Transverse colon (tissue), 4 donors: ENCODE results near the gene LRCOL1. TPM values are rescaled to one million over a fixed set of nuclear protein-coding genes. Genes with fewer than 3 reads are reported as not detected.

Experiments
- DNase-seq: peaks from one replicate; pipeline ENCODE4 v3.0.0-alpha.2; 2019
- H3K27ac ChIP-seq, 4 donors: fragments of 200-600 bp; sonication (generic); 2 replicates each; pipeline ENCODE4 v1.5.1; 2016 to 2018; ENCODE audit warnings: inconsistent platforms in 4 of 4
- H3K27me3 ChIP-seq: fragments of 200-600 bp; sonication (generic); 2 replicates; pipeline ENCODE4 v1.5.1; 2017; ENCODE audit warnings: inconsistent platforms
- H3K36me3 ChIP-seq, 4 donors: fragments of 200-600 bp; sonication (generic); 2 replicates each; pipeline ENCODE4 v1.5.1; 2017 to 2019; ENCODE audit warnings: inconsistent platforms in 4 of 4
- H3K4me1 ChIP-seq, 4 donors: fragments of 200-600 bp; sonication (generic); 2 replicates each; pipeline ENCODE4 v1.5.1; 2017 to 2020; ENCODE audit warnings: inconsistent platforms in 4 of 4
- H3K4me3 ChIP-seq, 4 donors: fragments of 200-600 bp; sonication (generic); 1 replicate in 1 of 4; 2 replicates in 3 of 4; pipeline versions ENCODE4 v1.5.1 to v1.6.1; 2017 to 2019; ENCODE audit warnings: inconsistent platforms in 4 of 4
- H3K9me3 ChIP-seq, 2 donors: fragments of 200-600 bp; sonication (generic); 2 replicates each; pipeline ENCODE4 v1.5.1; 2017 to 2019; ENCODE audit warnings: inconsistent platforms in 2 of 2
- CTCF ChIP-seq, 5 experiments: fragments of 200-600 bp in 3 of 5; fragments of 450-650 bp in 2 of 5; sonication (generic) in 3 of 5; IDR thresholded peaks; 1 replicate in 2 of 5; 2 replicates in 3 of 5; pipeline ENCODE4 v1.5.1; 2016 to 2017; ENCODE audit warnings: antibody characterized with exemption in 5 of 5, inconsistent platforms in 3 of 5, mild to moderate bottlenecking in 2 of 5, moderate library complexity in 1 of 5
- EP300 ChIP-seq: sonication (generic); formaldehyde crosslinking; IDR thresholded peaks from one replicate; pipeline ENCODE4 v1.6.1; 2017; ENCODE audit warnings: antibody characterized with exemption, low read depth
- POLR2A ChIP-seq: fragments of 450-650 bp; IDR thresholded peaks from one replicate; pipeline ENCODE4 v1.6.1; 2016; ENCODE audit warnings: antibody characterized with exemption, mild to moderate bottlenecking, moderate library complexity
- POLR2AphosphoS5 ChIP-seq, 3 donors: sonication (generic); formaldehyde crosslinking; IDR thresholded peaks; one replicate each; pipeline ENCODE4 v1.6.1; 2016; ENCODE audit warnings: antibody characterized with exemption in 3 of 3
- WGBS, 2 donors: methylation state at CpG; one replicate each; pipeline ENCODE4 v1.1.5; 2018; ENCODE audit warnings: low coverage in 1 of 2; 5-methylcytosine and 5-hydroxymethylcytosine counted together
- in situ Hi-C, 4 donors: fragments of 200-750 bp; cut with MboI; loops; one replicate each; pipeline versions ENCODE4 v1.15.0 to v1.15.1; 2017; ENCODE audit warnings: low sequenced_read_pairs in 3 of 4, low pct_ligation_motif_present in 1 of 4, low pct_unique_long_range_greater_than_20kb in 1 of 4
- intact Hi-C: fragments of 100-400 bp; cut with DNase I; formaldehyde crosslinking; loops from one replicate; pipeline ENCODE4 v1.15.1; 2023; ENCODE audit warnings: low total_unique reads
- total RNA-seq, 4 donors: library from RNA; depleted of rRNA; stranded (reverse); fragments of >200 nt; gene quantifications; one replicate each; pipeline ENCODE4 v1.1.0, GENCODE V29; 2016

The LRCOL1 gene
- total RNA-seq, 4 donors from 2014 or later: not detected

GRCh38 chr12:132595183-132595582 is 15.2 kb downstream of the LRCOL1 start:
- no peak for TF ChIP-seq EP300
- TF ChIP-seq CTCF (IDR thresholded peaks at IDR 0.05): no peak
- TF ChIP-seq POLR2AphosphoS5 (IDR thresholded peaks at IDR 0.05): no peak
- TF ChIP-seq POLR2A: no peak
- H3K4me1 ChIP-seq: peaks cover 2 to 17% (median 10%) of the 10 kb centered on the region in 4 donors
- no peak overlapping the region for H3K4me3 ChIP-seq
- no peak for DNase-seq
- peaks cover 14% of the 10 kb centered on the region for H3K27me3 ChIP-seq
- no peak overlapping the region for H3K27ac ChIP-seq
- WGBS, 2 donors: 71 to 73% methylated on average over 6 to 11 of the region's 11 CpGs
- H3K9me3 ChIP-seq: no peaks in the 10 kb centered on the region
- no peaks in the 10 kb centered on the region for H3K36me3 ChIP-seq
- in situ Hi-C loops: no loop called here
- intact Hi-C loops: no loop called here

GRCh38 chr12:132593938-132594358 is 16.4 kb downstream of the LRCOL1 start:
- Histone ChIP-seq H3K27me3 (peaks cover 11% of the 10 kb centered on the region), H3K27ac (peak overlapping the region in 3 of 4 donors; percentile 45 to 60 (median 58)), H3K4me3 (peak overlapping the region in 3 of 4 donors; percentile 11 to 43 (median 23)), H3K4me1 (peaks cover 2 to 13% (median 9%) of the 10 kb centered on the region in 4 donors), H3K36me3 (no peaks in the 10 kb centered on the region), H3K9me3 (no peaks in the 10 kb centered on the region)
- in situ Hi-C loops (no loop called here), intact Hi-C loops (no loop called here)
- TF ChIP-seq POLR2A (peak; percentile 31), CTCF (IDR thresholded peaks at IDR 0.05) (no peak), POLR2AphosphoS5 (IDR thresholded peaks at IDR 0.05) (no peak), EP300 (no peak)
- DNase-seq: peak; percentile 95
- WGBS, 2 donors: 7 to 13% methylated on average over 5 to 11 of the region's 11 CpGs

- DNase-seq: no peak
- H3K4me3 ChIP-seq: peak overlapping the region in 3 of 4 donors; percentile 11 to 43 (median 23)
- no peaks in the 10 kb centered on the region for H3K9me3 ChIP-seq
- TF ChIP-seq POLR2A: no peak
- no peak for TF ChIP-seq CTCF (IDR thresholded peaks at IDR 0.05)
- TF ChIP-seq POLR2AphosphoS5 (IDR thresholded peaks at IDR 0.05): no peak
- TF ChIP-seq EP300: no peak
- peaks cover 11% of the 10 kb centered on the region for H3K27me3 ChIP-seq
- 52 to 64% methylated on average over 4 to 18 of the region's 18 CpGs for WGBS, 2 donors
- H3K27ac ChIP-seq: peak overlapping the region in 3 of 4 donors; percentile 45 to 60 (median 58)
- H3K4me1 ChIP-seq: peaks cover 2 to 9% (median 7%) of the 10 kb centered on the region in 4 donors
- in situ Hi-C loops (no loop called here), intact Hi-C loops (no loop called here)
- no peaks in the 10 kb centered on the region for H3K36me3 ChIP-seq
These were observed 16.9 kb downstream of the LRCOL1 start for GRCh38 chr12:132593521-132593920.

- Histone ChIP-seq H3K4me3 (no peak overlapping the region), H3K4me1 (peaks cover 2 to 9% (median 6%) of the 10 kb centered on the region in 4 donors), H3K9me3 (no peaks in the 10 kb centered on the region), H3K27ac (peak overlapping the region in 1 of 4 donors; percentile 58), H3K36me3 (no peaks in the 10 kb centered on the region), H3K27me3 (peaks cover 11% of the 10 kb centered on the region)
- in situ Hi-C loops (no loop called here), intact Hi-C loops (no loop called here)
- TF ChIP-seq POLR2A: no peak
- no peak for TF ChIP-seq POLR2AphosphoS5 (IDR thresholded peaks at IDR 0.05)
- no peak for TF ChIP-seq CTCF (IDR thresholded peaks at IDR 0.05)
- no peak for TF ChIP-seq EP300
- DNase-seq: no peak
- 73 to 77% methylated on average over 4 to 21 of the region's 21 CpGs for WGBS, 2 donors
These were observed 17.3 kb downstream of the LRCOL1 start for GRCh38 chr12:132593071-132593470.
